NCI-H345 treated with DMSO at 0.1 percent for 48 hours (cell line): ENCODE measurements around the gene LAPTM5.
A peak's percentile ranks its signal among the peaks of the same experiment; 100 is the strongest.
"Not testable (repeated sequence)": the region's sequence is repeated elsewhere in the genome, so short reads cannot be mapped to it uniquely, and the experiment has no call there.

Experiments
- DNase-seq: peaks from one replicate; lab custom pipeline; 2025; ENCODE audit not compliant: unreplicated experiment; lab: John Stamatoyannopoulos, UW

LAPTM5 gene, protein sequence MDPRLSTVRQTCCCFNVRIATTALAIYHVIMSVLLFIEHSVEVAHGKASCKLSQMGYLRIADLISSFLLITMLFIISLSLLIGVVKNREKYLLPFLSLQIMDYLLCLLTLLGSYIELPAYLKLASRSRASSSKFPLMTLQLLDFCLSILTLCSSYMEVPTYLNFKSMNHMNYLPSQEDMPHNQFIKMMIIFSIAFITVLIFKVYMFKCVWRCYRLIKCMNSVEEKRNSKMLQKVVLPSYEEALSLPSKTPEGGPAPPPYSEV

DNA sequence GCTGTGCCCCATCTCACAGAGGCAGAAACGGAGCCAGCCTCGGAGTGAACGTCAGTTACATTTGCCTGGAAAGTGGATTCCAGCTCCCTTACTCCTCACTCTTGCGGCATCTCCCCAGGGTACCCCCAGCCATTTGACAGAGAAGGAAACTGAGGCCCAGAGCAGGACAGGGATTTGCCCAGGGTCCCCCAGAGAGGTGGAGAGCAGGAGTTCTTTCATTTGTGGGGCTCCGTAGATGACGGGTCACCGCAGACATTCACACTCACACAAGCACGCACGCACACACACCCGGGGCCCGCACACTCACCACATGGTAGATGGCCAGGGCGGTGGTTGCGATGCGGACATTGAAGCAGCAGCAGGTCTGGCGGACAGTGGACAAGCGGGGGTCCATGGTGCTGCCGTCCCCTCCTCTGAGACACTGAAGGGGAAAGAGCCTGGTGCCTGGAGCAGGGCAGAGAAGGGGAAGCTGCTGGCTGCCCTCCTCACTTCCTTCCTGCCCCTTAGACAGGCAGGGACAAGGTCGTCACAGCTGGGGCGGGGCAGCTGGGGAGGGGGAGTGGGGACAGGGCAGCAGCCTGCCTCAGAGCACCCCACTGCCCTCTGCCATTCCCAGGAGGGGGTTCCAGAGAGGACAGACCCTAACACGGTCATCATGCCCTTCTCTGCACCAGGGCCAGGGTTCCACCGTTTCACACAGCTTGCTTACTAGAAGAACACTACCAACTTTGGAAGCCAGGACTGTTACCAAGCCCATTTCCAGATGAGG lies at the start of gene LAPTM5:
Gene LAPTM5, minus strand, starts transcription at position 423 of the 769 bp plus-strand sequence. Its CDS starts 29 bp downstream, at position 394.
- DNase-seq = no peak

DNA sequence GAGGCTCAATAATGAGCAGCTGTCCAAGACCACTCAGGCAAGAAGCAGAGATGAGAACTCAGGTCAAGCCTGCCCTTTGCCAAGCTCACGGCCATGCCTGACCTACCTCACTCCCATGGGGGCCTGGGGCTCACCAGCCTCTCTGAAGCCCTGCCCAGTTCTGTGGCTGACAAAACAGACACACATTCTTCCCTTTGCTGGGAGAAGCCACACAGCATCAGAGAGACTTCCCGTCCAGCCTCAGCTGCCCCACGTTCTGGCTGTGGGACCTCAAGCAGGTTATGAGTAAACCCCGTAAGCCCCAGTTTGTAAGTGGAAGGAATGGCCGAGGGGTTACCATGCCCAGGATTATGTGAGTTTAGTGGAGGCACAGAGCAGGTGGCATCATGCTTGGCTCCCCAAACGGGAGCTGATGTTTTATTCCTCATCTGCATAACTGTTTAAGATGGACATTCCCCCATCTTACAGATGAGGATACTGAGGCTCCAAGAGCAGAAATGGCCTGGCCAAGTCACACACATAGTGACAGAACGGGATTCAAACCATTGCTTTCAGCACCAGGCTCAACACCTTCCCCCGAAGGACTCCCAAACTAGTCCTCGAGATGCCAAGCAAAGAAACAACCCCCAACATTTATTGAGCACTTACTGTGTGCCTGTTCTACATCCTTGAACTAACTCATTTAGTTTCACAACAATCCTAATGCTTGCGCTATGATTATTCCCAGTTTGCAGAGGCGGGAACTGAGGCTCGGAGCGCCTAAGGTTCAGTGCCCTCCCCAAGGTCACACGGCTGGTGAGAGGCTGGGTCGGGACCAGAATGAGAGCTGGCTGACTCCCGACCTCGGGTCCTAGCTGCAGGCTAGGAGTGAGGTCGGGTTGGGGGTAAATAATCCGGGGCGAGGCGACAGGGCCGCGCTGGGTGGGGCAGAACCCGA lies 49.1 kb upstream of the LAPTM5 start:
- DNase-seq = no peak

DNA sequence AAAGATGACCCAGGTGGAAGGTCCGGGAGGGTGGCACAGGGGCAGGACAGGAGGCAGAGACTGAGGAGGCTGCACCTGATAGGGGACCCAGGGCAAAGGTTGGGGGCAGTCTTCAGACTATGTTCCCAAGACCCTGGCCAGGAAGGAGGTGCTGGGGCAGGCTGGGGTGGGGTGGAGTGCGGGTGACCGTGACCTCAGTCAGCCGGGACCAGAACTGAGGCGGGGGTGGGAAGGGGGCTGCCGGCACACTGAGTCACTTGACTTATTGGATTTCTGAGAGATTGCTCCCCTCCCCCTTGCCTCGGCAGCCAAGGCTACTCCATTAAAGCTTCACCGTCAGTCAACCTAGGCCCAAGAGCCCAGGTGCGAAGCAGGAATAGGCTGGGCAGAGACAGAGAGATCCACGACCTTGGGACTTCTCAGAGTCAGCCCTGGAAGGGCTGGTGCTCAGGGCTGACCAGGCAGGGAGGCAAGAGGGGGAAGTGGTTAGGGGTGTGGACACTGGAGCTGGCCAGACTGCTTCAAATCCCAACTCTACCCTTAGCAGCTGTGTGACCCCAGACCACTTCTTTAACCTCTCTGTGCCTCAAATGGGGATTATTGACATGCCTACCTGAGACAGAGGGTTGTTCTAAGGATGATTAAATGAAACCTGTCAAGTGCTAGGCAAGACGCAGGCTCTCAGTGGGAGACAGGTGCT lies 47.9 kb upstream of the LAPTM5 start:
- DNase-seq = no peak

DNA sequence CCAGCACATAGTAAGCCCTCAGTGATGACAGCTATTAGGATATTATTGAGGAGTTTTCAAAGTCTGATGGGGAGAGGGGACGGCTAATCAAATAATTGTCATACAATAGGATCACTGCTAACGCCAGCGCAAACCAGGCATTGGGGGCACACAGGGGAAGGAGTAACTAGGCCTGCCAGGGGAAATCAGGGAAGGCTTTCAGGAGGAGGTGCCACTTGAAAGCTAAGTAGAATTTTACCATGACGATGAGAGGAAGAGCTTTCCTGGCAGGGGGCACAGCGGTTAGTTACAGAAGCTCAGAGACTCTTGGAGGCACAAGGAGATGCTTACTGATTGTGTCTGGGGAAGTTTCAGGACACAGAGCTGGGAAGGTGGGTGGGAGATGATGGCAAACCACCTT lies 47.2 kb upstream of the LAPTM5 start:
- DNase-seq = no peak

DNA sequence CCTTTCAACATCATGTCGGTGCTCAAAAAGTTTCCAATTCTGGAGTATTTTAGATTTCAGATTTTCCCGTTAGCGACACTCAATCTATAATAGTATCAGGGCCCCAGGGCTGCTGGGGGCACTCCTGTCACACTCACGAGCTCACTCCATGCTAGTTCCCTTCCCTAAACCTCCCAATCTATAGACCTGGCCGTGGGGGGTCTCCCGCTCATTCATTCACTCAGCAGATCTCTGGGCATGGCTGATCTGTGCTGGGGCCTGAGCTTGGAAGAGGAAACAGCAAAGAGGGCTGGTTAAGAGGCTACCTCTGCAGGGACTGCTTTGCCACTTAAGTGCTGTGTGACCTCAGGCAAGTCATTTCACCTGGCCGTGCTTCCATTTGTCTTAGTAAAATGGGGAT lies 46.8 kb upstream of the LAPTM5 start:
- DNase-seq = no peak

DNA sequence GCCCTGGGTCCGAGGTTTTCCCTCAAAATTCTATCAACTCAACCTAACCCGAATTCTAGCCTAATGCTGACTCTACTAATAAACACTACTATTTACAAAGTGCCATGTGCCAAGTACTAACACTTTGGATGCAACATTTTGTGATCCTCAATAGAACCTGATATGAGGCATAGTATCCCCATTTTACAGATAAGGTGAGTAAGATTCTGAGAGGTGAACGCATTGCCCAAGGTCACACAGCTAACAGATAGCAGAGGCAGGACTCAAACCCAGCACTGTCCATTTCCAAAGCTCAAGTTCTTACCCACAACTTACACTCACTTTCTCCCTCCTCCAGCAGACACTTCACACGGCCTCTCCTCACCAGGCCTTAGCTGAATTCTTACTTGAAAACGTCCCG lies 46.0 kb upstream of the LAPTM5 start:
- DNase-seq = no peak

DNA sequence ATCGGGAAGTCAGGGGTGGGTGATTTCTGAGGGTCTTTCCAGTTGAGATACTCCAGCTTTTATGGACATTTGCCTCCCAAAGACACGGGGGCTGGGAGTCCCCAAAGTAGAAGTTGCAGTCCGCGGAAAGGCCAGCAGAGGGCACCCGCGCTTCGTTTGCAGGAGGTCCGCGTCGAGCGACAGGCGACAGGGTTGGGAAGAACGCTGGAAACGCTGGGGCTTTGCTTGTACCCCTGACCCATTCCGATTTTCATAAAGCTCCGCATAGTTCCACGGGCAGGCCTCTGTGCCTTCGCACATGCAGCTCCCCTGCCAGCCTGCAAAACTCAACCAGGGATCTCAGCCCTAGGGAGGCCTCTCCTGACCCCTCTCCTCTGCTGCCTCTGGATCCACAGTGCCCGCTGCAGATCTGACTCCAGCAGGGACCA lies 44.2 kb upstream of the LAPTM5 start:
- DNase-seq = peak; percentile 46

DNA sequence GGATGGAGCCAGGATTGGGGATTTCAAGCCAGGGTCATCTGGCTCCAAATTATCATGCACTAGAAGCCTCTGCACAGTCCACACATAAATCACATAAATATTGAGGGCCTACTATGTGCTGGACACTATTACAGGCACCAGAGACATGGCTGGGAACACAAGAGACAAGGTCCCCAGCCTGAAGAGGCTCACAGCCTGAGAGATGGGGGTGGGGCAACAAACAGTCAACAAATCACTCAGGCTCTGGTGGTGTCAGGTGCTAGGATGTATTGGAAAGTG lies 41.6 kb upstream of the LAPTM5 start:
- DNase-seq = no peak

DNA sequence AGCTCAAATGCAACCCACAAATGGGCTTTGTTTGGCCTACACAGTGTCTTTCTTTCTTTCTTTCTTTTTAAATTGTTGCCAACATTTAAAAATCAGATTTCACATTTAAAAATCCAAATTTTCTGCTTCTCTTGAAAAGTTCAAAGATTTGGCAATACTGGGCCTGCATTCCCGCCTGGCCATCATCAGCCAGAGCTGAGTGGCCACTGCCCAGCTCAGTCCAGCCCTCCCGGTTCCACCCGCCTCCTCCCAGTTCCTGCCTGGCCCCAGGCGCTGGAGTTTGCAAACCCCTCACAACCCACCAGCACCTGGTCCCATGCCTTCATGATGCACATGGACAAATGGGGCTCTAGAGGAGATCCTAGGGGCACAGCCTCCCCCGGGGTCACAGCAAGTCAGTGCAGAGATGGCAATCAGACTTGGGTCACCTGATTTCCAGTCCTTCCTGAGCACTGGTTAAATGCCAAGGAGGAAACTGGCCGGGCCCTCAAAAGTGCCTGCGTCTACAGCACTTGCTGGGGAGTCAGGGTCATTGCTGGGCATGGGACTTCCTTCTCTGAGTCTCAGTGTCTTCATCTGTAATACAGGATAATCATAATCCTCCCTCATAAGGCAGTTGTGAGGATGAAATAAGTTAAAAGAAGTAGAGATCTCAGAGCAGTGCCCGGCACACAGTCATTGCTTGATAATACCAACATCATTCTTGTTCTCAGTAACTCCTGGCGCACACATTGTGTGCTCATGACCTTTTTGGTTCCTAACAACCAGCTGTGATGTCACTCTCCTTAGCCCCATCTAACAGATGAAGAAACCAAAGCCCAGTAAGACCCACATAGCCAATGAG lies 41.0 kb upstream of the LAPTM5 start:
- no peak for DNase-seq

DNA sequence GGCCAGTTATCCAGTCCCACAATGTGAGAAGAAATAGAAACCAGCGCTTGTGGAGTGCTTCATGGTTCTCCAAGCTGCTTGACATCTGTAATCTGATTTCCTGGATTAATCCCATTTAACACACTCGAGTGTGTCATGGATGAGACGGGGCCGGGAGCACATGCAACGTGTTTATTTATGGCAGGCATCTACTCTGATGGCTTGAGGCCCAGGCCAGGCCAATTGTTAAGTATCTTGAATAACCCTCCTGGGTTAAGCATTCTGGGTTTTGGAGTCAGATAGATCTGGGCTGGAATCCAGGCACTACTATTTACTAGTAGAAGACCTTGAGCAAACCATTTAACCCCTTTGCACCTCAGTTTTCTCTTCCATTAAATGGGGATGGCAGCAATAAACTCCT lies 37.5 kb upstream of the LAPTM5 start:
- no peak for DNase-seq

DNA sequence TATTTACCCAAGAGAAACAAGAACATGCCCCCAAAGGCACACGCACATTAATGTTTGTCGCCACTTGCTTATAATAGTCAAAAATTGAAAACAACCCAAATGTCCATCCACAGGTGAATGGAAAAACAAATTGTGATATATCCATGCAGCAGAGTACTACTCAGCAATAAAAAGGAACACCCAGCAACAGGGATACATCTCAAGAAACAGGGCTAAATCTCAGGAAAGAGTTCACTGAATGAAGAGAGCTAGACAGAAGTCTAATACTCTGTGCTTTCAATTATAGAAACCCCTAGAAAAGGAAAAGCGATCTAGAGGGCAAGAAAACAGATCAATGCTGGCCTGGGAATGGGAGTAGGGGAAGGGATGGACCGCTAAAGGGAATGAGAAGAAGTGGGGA lies 36.7 kb upstream of the LAPTM5 start:
- no peak for DNase-seq

DNA sequence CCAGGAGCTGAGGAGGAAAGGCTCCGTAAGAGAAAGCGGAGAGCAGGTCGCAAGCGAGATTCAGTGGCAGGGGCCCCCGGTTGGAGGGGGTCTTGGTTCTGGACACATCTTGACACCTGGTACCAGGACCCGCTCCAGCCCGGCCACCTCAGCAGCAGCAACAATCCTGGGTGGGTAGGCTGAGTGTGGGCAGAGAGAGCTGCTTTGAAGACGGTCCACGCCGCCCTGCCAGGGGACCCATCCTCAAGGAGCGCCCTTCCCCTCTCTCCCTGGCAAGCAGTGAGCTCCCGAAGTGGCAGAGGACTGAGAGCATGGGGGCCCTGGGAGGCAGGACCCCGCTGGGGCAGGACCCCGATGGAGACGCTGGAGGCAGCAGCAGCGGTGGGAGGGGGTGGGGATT lies 35.6 kb upstream of the LAPTM5 start:
- DNase-seq = no peak

DNA sequence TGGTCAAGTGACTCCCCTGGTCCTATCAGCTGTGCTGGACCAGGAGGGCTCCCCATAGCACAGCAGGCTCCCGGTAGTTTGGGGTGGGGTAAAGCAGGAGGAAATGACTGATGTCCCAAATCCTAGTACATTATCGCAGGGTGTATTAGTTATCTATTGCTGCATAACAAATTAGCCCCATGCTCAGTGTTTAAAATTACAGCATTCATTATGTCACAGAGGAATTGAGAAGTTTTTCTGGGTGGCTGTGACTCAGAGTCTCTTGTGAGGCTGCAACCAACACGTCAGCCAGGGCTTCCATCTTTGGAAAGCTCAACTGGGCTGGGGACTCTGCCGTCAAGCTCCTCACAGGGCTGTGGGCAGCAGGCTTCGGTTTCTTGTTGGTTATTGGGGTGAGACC lies 34.3 kb upstream of the LAPTM5 start:
- no peak for DNase-seq

DNA sequence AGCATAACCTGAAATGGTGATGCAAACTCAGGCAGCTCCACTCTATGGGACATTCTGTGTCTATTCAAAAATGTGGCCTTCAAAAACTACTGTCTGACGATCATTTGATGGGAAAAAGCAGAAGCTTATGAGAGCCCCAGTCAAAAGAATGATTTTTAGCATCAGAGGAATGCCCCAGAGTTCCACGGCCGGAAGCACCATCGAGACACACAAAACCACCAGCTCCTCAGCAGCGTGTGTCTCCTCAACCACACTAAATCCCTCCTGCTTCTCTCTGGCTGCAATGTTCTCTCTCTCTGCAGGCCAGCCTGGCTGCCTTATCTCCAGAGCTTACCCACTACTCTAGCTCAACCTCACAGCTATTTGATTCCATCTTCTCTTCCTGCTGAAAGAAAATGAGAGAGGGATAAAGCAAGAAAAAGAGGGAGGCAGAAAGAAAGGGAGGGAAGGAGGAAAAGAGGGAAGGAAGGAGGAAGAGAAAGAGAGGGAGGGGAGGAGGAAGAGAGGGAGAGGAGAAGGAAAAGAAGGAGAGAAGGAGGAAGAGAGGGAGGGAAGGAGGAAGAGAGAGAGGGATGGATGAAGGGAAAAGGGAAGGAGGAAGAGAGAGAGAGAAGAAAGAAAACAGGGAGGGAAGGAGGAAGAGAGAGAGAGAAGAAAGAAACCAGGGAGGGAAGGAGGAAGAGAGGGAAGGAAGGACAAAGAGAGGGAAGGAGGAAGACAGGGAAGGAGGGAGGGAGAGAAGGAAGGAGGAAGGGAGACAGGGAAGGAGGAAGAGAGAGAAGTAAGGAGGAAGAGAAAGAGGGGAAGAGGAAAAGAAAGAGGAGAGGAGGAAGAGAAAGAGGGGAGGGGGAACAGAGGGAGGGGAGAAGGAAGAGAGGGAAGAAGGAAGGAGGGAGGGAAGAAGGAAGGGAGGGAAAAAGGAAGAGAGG lies 33.5 kb upstream of the LAPTM5 start:
- DNase-seq = no peak

DNA sequence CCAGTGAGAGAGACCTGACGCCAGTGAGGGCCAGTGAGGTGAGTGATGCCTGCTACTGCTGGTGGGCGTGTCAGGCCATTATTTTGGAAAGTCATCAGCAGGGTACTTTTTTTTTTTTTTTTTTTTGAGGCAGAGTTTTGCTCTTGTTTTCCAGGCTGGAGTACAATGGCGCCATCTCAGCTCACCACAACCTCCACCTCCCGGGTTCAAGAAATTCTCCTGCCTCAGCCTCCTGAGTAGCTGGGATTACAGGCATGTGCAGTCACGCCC lies 32.6 kb upstream of the LAPTM5 start:
- not testable (repeated sequence) for DNase-seq

DNA sequence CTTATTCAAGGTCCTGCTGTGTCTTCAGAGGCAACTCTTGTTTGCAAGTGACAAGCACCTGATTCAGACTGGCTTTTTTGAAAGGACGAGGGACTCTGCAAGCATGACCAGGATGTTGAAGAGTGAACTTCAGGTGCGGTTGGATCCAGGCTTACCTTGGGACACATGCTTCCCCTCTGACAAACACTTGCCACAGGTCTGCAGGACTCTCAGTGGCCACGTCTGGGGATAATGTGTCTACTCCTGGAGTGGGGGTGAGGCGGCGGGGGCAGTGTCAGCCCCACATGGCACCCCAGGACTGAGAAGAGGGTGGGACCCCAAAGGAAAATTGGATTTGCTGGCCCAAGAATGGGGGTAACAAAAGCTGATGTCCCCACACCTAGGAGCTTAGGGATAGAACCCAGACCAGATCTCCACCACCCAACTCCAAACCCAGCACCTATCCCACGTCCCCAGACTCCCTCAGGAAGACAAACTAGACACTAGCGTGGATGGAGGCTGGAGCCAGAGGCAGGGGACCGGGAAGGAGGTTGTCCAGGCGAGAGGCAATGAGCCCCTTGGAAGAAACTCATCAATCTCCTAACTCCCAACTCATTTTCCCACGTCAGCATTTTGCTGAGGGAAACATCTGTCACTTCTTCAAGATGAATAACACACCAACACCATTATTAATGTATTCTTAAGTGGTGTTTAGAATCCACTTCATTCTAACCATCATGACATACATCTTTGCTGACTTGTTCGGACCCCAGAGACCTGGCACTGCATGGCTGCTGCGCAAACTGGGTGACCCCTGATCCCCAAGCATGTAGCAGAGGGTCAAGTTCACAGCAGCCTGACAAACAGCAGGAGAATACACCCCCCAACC lies 32.0 kb upstream of the LAPTM5 start:
- DNase-seq = no peak

DNA sequence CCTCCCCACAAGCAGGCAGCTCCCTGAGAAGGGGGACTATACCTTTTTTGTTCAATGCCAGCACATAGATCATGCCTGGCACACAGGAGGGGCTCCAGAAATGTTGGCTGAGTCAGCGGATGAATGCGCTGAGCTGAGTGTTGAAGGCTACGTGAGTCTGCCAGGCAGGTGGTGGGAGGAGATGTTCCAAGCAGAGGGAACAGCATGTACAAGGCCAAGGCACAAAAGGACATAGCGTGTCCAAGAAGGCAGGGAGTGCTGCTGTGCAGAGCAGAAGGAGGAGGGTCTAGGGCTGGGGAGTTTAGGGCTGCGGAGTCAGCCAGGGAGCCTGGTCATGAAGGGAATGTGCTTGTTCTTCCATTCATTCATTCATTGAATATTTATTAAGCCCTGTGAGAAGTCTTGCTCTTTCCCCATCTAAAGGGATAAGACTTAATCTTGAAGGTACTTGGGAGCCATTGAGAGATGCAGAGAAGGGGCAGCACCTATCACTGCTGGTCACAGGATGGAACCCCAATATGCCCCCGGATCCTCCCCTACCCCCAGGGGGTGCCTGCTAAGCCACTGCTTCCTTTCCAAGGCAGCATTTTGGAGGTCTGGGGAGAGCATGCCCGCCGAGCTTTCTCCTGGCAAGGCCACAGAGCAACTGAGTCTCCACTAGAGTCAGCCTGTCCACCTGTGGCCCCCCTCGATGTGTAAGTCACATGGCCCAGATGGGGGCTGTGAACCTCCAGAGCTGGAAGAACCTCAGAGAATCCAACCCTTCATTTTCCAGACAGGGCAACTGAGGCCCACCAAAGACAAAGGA lies 31.2 kb upstream of the LAPTM5 start:
- DNase-seq = no peak
